Activated CD8-positive, alpha-beta memory T cell treated with anti-CD3 and anti-CD28 coated beads for 1 hour (primary cell): ENCODE measurements around the gene GUCA2A.

Experiments used
- DNase-seq, 2 donors: peaks; one replicate each; pipeline ENCODE4 v3.0.0-alpha.2; 2020; ENCODE audit warnings: low read depth in 1 of 2; ENCODE audit errors: extremely low read depth in 1 of 2

GUCA2A gene

GRCh38 chr1:42133809-42134526, 30.6 kb downstream of the GUCA2A start:
- no peak for DNase-seq

- no peak for DNase-seq
Observed at GRCh38 chr1:42133390-42133789, 31.2 kb downstream of the GUCA2A start.

DNA sequence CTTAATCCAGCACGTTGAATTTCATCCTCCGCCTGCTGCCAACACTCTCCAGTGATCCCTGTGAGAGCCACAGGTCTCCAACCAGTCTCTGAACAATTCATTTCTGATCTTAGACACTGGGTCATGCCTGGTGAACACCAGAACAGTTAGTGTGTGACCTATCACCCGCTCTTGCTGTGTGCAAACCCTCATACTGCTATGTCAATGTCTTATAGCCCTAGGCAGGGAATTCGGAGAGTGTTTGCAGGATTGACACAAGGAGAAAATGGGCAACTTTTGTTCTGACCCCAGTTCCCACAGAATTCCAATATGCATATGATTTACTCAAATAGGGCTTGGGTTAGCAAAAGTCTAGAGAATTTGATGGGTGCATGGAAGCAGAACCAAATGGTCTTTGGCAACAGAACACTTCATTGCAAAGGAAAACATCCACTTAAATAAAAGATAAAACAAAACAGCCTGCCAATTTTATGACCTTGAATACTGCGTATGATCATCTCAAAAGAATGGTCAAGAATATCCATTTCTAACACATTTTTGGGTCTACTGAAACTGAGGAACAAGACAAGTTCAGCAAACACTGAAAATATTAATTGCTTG, 34.4 kb downstream of the GUCA2A start:
- DNase-seq, result no peak

DNA sequence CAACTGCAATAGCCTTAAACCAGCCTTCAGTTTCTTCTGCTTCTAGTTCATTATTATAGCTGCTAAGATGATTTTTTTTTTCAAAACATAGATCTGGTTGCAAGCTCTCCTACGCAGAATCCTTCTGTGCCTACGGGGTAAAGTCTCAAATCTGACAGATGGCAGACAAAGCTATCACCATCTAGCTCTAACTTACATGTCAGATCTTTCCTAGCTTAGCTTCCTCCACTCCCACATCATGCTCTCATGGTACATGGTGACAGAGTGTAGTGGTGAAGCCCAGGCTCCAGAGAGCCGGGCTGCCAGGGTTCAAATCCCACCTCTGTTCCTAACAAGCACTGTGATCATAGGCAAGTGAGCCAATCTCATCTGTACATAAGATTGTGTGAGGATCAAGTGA, 35.6 kb downstream of the GUCA2A start:
- DNase-seq, result no peak

DNA sequence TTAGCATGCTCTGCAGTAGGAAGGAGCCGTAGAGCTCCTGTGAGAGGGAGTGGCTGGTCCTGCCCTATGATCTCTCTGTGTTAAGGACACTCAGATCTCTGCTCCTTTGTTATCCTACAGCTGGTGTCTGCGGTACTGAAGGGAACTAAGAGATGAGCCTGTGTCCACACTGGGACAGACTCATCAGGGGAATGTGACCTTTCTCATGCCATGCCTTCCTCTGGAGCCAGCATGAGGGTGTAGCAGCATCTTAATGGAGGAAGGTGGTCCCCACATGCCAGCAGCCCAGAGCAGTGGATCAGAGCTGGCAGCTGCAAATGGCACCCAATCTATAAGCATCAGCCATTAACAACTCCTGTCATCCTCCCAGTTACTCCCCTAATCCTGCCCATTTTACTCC, 36.0 kb downstream of the GUCA2A start:
- no peak for DNase-seq

- no peak for DNase-seq
Observed at GRCh38 chr1:42127767-42128166, 36.8 kb downstream of the GUCA2A start.

- DNase-seq, result no peak
Observed at GRCh38 chr1:42125552-42125951, 39.0 kb downstream of the GUCA2A start.

- no peak for DNase-seq
Observed at GRCh38 chr1:42122408-42122807, 42.1 kb downstream of the GUCA2A start.

DNA sequence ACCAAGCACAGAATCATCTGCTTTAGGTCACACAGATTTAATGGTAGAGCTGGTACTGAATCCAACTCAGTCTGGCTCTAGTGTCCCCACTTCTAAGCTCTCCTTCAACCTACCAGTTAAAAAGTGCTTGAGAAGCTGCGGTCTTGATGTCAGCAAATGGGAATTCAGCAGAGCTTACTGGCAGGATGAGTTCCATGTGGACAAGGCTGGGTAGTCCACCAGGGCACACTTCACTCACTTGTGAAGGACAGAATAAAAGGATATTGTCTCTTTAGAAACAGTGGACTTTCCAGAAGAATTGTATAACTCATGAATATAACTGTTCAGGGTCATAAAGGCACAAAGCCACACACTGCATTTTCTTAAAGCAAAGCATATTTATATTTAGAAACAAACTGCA, 46.4 kb downstream of the GUCA2A start:
- no peak for DNase-seq

- DNase-seq, result no peak
Observed at GRCh38 chr1:42117214-42117613, 47.3 kb downstream of the GUCA2A start.

DNA sequence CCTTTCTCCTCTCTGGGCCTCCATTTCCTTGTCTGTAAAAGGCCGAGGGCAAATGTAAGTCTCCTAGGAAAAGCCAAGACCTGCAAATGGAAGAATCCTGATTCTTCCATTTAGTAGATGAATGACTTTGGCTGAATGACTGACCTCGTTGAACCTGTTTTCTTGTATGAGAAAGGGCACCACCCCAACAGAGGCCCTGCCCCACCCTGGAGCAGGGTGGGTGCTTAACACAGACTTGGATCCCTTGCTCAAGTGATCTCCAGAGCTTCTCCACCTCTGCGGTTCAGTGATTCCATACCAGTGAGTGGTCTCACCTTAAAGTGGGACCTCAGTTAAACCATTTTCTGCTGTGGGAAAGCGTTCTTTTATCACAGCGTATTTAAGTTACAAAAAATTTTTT, 50.3 kb downstream of the GUCA2A start:
- no peak for DNase-seq
